WTC11 (cell line): ENCODE data around the gene TSPAN5. TPM values are rescaled to one million over a fixed set of nuclear protein-coding genes. Genes with fewer than 3 reads are reported as not detected.

Experiments used
- ATAC-seq: fragments of 200-7000 bp; cut with Tn5 transposase; 2 replicates; pipeline ENCODE4 v1.10.0; 2021; ENCODE audit warnings: mild to moderate bottlenecking, moderate library complexity
- CTCF ChIA-PET: fragments of 300-600 bp; sonication (Branson Sonifier 250); formaldehyde crosslinking; loops from one replicate; lab custom pipeline; 2021; ENCODE audit warnings: antibody characterized with exemption; lab: Charles Lee
- POLR2A ChIA-PET: fragments of 350-600 bp; sonication (Branson Sonifier 250); formaldehyde crosslinking; loops from one replicate; lab custom pipeline; 2021; ENCODE audit warnings: antibody characterized with exemption; lab: Charles Lee
- DNase-seq: peaks from one replicate; pipeline ENCODE4 v3.0.0; 2021; ENCODE audit warnings: low spot score
- H3K27ac Mint-ChIP-seq: 2 replicates; pipeline ENCODE4 v1.8.0; 2021; ENCODE audit warnings: mixed read lengths
- H3K27me3 Mint-ChIP-seq: 2 replicates; pipeline ENCODE4 v1.8.0; 2021; ENCODE audit warnings: low read depth, mild to moderate bottlenecking, moderate library complexity, mixed read lengths
- H3K36me3 Mint-ChIP-seq: 2 replicates; pipeline ENCODE4 v1.8.0; 2021; ENCODE audit warnings: mixed read lengths
- H3K4me1 Mint-ChIP-seq: 2 replicates; pipeline ENCODE4 v1.8.0; 2022; ENCODE audit warnings: mixed read lengths
- H3K4me3 Mint-ChIP-seq: 2 replicates; pipeline ENCODE4 v1.8.0; 2021; ENCODE audit warnings: mild to moderate bottlenecking, moderate library complexity, mixed read lengths
- H3K9me3 Mint-ChIP-seq: 2 replicates; pipeline ENCODE4 v1.8.0; 2021; ENCODE audit warnings: mixed read lengths
- CREB1 ChIP-seq: sonication (generic); formaldehyde crosslinking; IDR thresholded peaks from 2 replicates; pipeline ENCODE4 v1.8.0; 2023; ENCODE audit warnings: mild to moderate bottlenecking, missing genetic modification reagents
- CREM ChIP-seq: sonication (generic); formaldehyde crosslinking; IDR thresholded peaks from 2 replicates; pipeline ENCODE4 v1.8.1; 2022; ENCODE audit warnings: mild to moderate bottlenecking, missing genetic modification reagents, moderate library complexity
- EMX1 ChIP-seq: fragments of 250-450 bp; sonication (Bioruptor Pico); IDR thresholded peaks from 2 replicates; pipeline ENCODE4 v1.8.0; 2021; ENCODE audit warnings: mild to moderate bottlenecking
- ETV6 ChIP-seq: sonication (generic); formaldehyde crosslinking; IDR thresholded peaks from 2 replicates; pipeline ENCODE4 v1.8.1; 2022; ENCODE audit warnings: mild to moderate bottlenecking, missing genetic modification reagents
- FOXJ3 ChIP-seq: sonication (generic); formaldehyde crosslinking; IDR thresholded peaks from 2 replicates; pipeline ENCODE4 v1.9.0; 2021; ENCODE audit warnings: missing genetic modification reagents, mild to moderate bottlenecking, borderline replicate concordance
- IRF2 ChIP-seq: sonication (generic); formaldehyde crosslinking; IDR thresholded peaks from 2 replicates; pipeline ENCODE4 v1.8.0; 2022; ENCODE audit warnings: low read depth, missing genetic modification reagents, borderline replicate concordance
- MYBL2 ChIP-seq: sonication (generic); formaldehyde crosslinking; IDR thresholded peaks from 2 replicates; pipeline ENCODE4 v1.8.1; 2023; ENCODE audit warnings: mild to moderate bottlenecking, moderate library complexity, missing genetic modification reagents
- NFATC4 ChIP-seq: fragments of 250-450 bp; sonication (Bioruptor Pico); IDR thresholded peaks from 2 replicates; pipeline ENCODE4 v1.9.0; 2021; ENCODE audit warnings: mild to moderate bottlenecking
- NR1H2 ChIP-seq: sonication (generic); formaldehyde crosslinking; IDR thresholded peaks from 2 replicates; pipeline ENCODE4 v1.9.0; 2021; ENCODE audit warnings: mild to moderate bottlenecking, moderate library complexity, missing genetic modification reagents
- NR3C1 ChIP-seq: sonication (generic); formaldehyde crosslinking; conservative IDR thresholded peaks from 2 replicates; pipeline ENCODE4 v1.8.1; 2023; ENCODE audit warnings: low read depth, mild to moderate bottlenecking, missing genetic modification reagents
- OVOL2 ChIP-seq: fragments of 250-450 bp; sonication (Bioruptor Pico); IDR thresholded peaks from 2 replicates; pipeline ENCODE4 v1.9.0; 2021; ENCODE audit warnings: mild to moderate bottlenecking, borderline replicate concordance
- TCF7 ChIP-seq: sonication (generic); formaldehyde crosslinking; IDR thresholded peaks from 2 replicates; pipeline ENCODE4 v1.8.0; 2022; ENCODE audit warnings: mild to moderate bottlenecking, low read depth, missing genetic modification reagents, moderate library complexity
- TEAD4 ChIP-seq: sonication (generic); formaldehyde crosslinking; IDR thresholded peaks from 2 replicates; pipeline ENCODE4 v1.8.0; 2022; ENCODE audit warnings: mild to moderate bottlenecking, missing genetic modification reagents
- ZNF121 ChIP-seq: sonication (generic); formaldehyde crosslinking; IDR thresholded peaks from 2 replicates; pipeline ENCODE4 v1.8.0; 2023; ENCODE audit warnings: missing genetic modification reagents
- ZNF219 ChIP-seq: sonication (generic); formaldehyde crosslinking; IDR thresholded peaks from 2 replicates; pipeline ENCODE4 v1.8.0; 2023; ENCODE audit warnings: missing genetic modification reagents, mild to moderate bottlenecking, borderline replicate concordance
- ZNF317 ChIP-seq: sonication (generic); formaldehyde crosslinking; IDR thresholded peaks from 2 replicates; pipeline ENCODE4 v1.8.1; 2023; ENCODE audit warnings: low read depth, mild to moderate bottlenecking, moderate library complexity, missing genetic modification reagents, borderline replicate concordance
- ZNF396 ChIP-seq: fragments of 250-450 bp; sonication (Bioruptor Pico); IDR thresholded peaks from 2 replicates; pipeline ENCODE4 v1.8.0; 2021; ENCODE audit warnings: mild to moderate bottlenecking, moderate library complexity, borderline replicate concordance
- total RNA-seq: library from RNA; stranded (reverse); gene quantifications from 3 replicates; pipeline ENCODE4 v1.2.3, GENCODE V29; 2021
- TF ChIP-seq, protein P1 (sequence below): sonication (generic); formaldehyde crosslinking; IDR thresholded peaks from 2 replicates; pipeline ENCODE4 v1.8.0; 2022; ENCODE audit warnings: mild to moderate bottlenecking, missing genetic modification reagents
- TF ChIP-seq, protein P2 (sequence below): sonication (generic); formaldehyde crosslinking; IDR thresholded peaks from 2 replicates; pipeline ENCODE4 v1.8.1; 2022; ENCODE audit warnings: low read depth, missing genetic modification reagents, borderline replicate concordance
- TF ChIP-seq, protein P3 (sequence below): sonication (generic); formaldehyde crosslinking; IDR thresholded peaks from 2 replicates; pipeline ENCODE4 v1.8.1; 2023; ENCODE audit warnings: mild to moderate bottlenecking, missing genetic modification reagents
- TF ChIP-seq, protein P4 (sequence below): fragments of 250-450 bp; sonication (Bioruptor Pico); IDR thresholded peaks from 2 replicates; pipeline ENCODE4 v2.1.2; 2022; ENCODE audit warnings: mild to moderate bottlenecking, moderate library complexity
- TF ChIP-seq, protein P5 (sequence below): sonication (generic); formaldehyde crosslinking; IDR thresholded peaks from 2 replicates; pipeline ENCODE4 v1.8.0; 2022; ENCODE audit warnings: mild to moderate bottlenecking, missing genetic modification reagents
- TF ChIP-seq, protein P6 (sequence below): sonication (generic); formaldehyde crosslinking; IDR thresholded peaks from 2 replicates; pipeline ENCODE4 v1.8.0; 2023; ENCODE audit warnings: missing genetic modification reagents

The TSPAN5 gene
- total RNA-seq, 1 experiment from 2014 or later = 22.7 TPM

DNA sequence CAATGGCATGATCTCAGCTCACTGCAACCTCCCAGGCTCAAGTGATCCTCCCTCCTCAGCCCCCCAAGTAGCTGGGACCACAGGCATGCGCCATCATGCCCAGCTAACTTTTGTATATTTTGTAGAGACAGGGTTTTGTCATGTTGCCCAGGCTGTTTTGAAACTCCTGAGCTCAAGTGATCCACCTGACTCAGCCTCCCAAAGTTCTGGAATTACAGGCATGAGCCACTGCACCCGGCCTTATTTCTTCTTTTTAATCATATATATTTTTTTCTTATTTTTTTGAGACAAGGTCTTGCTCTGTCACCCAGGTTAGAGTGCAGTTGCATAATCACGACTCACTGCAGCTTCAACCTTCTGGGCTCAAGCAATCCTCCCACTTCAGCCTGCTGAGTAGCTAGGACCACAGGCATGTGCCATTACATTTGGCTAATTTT, 184.0 kb downstream of the TSPAN5 start (continued):
- TF ChIP-seq, protein P1, sequence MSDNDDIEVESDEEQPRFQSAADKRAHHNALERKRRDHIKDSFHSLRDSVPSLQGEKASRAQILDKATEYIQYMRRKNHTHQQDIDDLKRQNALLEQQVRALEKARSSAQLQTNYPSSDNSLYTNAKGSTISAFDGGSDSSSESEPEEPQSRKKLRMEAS (CRISPR knock-in tag) = no peak

DNA sequence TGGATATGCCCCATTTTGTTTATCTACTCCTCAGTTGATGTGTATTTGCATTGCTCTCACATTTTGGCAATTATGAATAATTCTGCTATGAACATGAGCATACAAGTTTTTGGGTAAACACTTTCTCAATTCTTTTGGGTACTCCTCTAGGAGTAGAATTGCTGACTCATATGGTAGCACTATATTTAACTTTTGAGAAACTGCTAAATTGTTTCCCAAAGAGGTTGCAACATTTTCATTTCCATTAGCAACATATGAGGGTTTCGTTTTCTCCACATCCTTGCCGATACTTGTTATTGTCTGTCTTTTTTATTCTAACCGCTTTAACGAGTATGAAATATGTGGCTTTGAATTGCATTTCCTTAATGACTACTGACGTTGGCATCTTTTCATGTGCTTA, 185.4 kb downstream of the TSPAN5 start:
- TF ChIP-seq TEAD4 (CRISPR knock-in tag) = no peak
- TF ChIP-seq FOXJ3 (CRISPR knock-in tag) = no peak
- TF ChIP-seq, protein P2, sequence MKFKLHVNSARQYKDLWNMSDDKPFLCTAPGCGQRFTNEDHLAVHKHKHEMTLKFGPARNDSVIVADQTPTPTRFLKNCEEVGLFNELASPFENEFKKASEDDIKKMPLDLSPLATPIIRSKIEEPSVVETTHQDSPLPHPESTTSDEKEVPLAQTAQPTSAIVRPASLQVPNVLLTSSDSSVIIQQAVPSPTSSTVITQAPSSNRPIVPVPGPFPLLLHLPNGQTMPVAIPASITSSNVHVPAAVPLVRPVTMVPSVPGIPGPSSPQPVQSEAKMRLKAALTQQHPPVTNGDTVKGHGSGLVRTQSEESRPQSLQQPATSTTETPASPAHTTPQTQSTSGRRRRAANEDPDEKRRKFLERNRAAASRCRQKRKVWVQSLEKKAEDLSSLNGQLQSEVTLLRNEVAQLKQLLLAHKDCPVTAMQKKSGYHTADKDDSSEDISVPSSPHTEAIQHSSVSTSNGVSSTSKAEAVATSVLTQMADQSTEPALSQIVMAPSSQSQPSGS (CRISPR knock-in tag) = no peak
- no peak for TF ChIP-seq ZNF317
- no peak for TF ChIP-seq EMX1 (CRISPR knock-in tag)
- no peak for TF ChIP-seq ZNF396 (CRISPR knock-in tag)
- TF ChIP-seq NR3C1 = no peak
- no peak for TF ChIP-seq ZNF121 (CRISPR knock-in tag)
- no peak for TF ChIP-seq ETV6
- Mint-ChIP-seq H3K36me3 (peaks cover 37% of the 10 kb centered on the region), H3K27me3 (no peaks in the 10 kb centered on the region), H3K9me3 (no peaks in the 10 kb centered on the region), H3K4me1 (peaks cover 11% of the 10 kb centered on the region), H3K27ac (no peak overlapping the region), H3K4me3 (no peak overlapping the region)
- ATAC-seq (no peak), DNase-seq (no peak)
- ChIA-PET POLR2A (no interaction called here), CTCF (no interaction called here)

DNA sequence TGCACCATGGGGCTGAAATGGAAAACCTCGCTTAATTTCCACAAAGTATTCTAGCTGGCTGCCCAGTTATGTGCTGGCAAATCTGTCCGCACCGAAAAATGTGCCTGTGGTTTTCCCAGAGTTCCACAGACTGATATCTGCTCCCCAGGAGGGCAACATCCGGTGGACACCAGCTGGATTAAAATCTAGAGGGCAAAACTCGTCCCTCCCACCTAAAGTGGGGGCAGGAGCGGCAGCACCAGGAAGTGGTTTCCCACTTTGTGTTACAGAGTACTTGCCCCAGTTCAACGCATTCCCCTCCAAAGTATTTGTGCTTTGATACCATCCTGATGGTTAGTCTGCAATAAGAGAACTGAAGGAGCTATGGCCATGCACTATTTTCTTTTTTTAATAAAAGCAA, 187.6 kb downstream of the TSPAN5 start:
- CTCF ChIA-PET = interaction anchor here (0.9 to 1.1 kb wide), 2 partner anchors 160 to 178 kb away, joined by 3 read pairs; no protein-coding TSS in a partner anchor
- no peak overlapping the region; the same call in 1 of the 2 replicates for H3K27ac Mint-ChIP-seq
- H3K4me1 Mint-ChIP-seq = peaks cover 16% of the 10 kb centered on the region
- POLR2A ChIA-PET = interaction anchor here (0.6 kb wide), 1 partner anchor 188 kb away, joined by 3 read pairs; no protein-coding TSS in a partner anchor
- TF ChIP-seq IRF2 (CRISPR knock-in tag) (no peak), OVOL2 (CRISPR knock-in tag) (no peak), NR1H2 (CRISPR knock-in tag) (no peak), ZNF219 (CRISPR knock-in tag) (no peak), ZNF396 (CRISPR knock-in tag) (no peak), MYBL2 (CRISPR knock-in tag) (no peak)
- TF ChIP-seq, protein P3, sequence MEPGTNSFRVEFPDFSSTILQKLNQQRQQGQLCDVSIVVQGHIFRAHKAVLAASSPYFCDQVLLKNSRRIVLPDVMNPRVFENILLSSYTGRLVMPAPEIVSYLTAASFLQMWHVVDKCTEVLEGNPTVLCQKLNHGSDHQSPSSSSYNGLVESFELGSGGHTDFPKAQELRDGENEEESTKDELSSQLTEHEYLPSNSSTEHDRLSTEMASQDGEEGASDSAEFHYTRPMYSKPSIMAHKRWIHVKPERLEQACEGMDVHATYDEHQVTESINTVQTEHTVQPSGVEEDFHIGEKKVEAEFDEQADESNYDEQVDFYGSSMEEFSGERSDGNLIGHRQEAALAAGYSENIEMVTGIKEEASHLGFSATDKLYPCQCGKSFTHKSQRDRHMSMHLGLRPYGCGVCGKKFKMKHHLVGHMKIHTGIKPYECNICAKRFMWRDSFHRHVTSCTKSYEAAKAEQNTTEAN (CRISPR knock-in tag) = no peak
- TF ChIP-seq, all 79 proteins: peak for 0
- DNase-seq = no peak
- Mint-ChIP-seq H3K4me3 (no peak overlapping the region), H3K36me3 (peaks cover 30% of the 10 kb centered on the region), H3K9me3 (no peaks in the 10 kb centered on the region), H3K27me3 (no peaks in the 10 kb centered on the region)
- no peak for ATAC-seq

DNA sequence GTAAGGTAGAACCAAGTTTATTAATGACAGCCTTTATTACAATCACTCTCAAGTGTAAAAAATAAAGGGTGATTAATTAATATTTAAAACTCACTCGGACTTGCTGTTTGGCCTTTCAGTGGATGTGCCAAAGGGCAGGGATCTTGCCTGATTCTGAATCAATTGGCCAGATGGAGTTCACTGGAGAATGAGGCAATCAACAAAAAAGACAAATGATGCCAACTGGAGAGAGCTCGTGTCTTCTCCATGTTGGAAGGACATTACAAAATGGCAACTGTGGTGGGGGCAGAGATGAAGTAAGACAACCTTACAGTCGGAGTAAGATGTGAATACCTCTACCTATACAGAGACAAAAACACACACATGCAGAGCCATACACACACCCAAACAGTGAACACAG, 188.0 kb downstream of the TSPAN5 start:
- Mint-ChIP-seq H3K9me3 (no peaks in the 10 kb centered on the region), H3K4me3 (no peak overlapping the region), H3K4me1 (peaks cover 16% of the 10 kb centered on the region), H3K27me3 (no peaks in the 10 kb centered on the region), H3K27ac (no peak overlapping the region; the same call in 1 of the 2 replicates), H3K36me3 (peaks cover 28% of the 10 kb centered on the region)
- DNase-seq (no peak), ATAC-seq (no peak)
- ChIA-PET CTCF (interaction anchor here (0.7 kb wide), 1 partner anchor 327 kb away, joined by 3 read pairs; the partner anchor contains the start of gene STPG2), POLR2A (no interaction called here)
- TF ChIP-seq, protein P2 (CRISPR knock-in tag) = no peak
- TF ChIP-seq IRF2 (CRISPR knock-in tag) = no peak
- TF ChIP-seq, protein P4, sequence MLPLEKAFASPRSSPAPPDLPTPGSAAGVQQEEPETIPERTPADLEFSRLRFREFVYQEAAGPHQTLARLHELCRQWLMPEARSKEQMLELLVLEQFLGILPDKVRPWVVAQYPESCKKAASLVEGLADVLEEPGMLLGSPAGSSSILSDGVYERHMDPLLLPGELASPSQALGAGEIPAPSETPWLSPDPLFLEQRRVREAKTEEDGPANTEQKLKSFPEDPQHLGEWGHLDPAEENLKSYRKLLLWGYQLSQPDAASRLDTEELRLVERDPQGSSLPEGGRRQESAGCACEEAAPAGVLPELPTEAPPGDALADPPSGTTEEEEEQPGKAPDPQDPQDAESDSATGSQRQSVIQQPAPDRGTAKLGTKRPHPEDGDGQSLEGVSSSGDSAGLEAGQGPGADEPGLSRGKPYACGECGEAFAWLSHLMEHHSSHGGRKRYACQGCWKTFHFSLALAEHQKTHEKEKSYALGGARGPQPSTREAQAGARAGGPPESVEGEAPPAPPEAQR = no peak
- TF ChIP-seq, protein P5, sequence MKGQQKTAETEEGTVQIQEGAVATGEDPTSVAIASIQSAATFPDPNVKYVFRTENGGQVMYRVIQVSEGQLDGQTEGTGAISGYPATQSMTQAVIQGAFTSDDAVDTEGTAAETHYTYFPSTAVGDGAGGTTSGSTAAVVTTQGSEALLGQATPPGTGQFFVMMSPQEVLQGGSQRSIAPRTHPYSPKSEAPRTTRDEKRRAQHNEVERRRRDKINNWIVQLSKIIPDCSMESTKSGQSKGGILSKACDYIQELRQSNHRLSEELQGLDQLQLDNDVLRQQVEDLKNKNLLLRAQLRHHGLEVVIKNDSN (CRISPR knock-in tag) = no peak
- TF ChIP-seq, protein P1 (CRISPR knock-in tag) = no peak
- no peak for TF ChIP-seq NFATC4
- no peak for TF ChIP-seq ETV6
- no peak for TF ChIP-seq TCF7 (CRISPR knock-in tag)
- no peak for TF ChIP-seq CREM (CRISPR knock-in tag)
- TF ChIP-seq CREB1 = no peak
- TF ChIP-seq, protein P6, sequence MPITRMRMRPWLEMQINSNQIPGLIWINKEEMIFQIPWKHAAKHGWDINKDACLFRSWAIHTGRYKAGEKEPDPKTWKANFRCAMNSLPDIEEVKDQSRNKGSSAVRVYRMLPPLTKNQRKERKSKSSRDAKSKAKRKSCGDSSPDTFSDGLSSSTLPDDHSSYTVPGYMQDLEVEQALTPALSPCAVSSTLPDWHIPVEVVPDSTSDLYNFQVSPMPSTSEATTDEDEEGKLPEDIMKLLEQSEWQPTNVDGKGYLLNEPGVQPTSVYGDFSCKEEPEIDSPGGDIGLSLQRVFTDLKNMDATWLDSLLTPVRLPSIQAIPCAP = no peak
